Gastroesophageal sphincter (tissue), 3 donors: ENCODE data around the gene RDH11.

ENCODE experiments used
- POLR2A ChIP-seq, 2 donors: fragments of 450-650 bp; IDR thresholded peaks; one replicate each; pipeline ENCODE4 v1.6.1; 2017; ENCODE audit warnings: antibody characterized with exemption in 2 of 2, mild to moderate bottlenecking in 2 of 2, moderate library complexity in 1 of 2
- TF ChIP-seq, protein P1 (sequence below), 4 experiments: fragments of 200-600 bp in 2 of 4; fragments of 450-650 bp in 2 of 4; sonication (generic) in 1 of 4; IDR thresholded peaks; one replicate each; pipeline ENCODE4 v1.5.1; 2017 to 2019; ENCODE audit warnings: antibody characterized with exemption in 4 of 4, mild to moderate bottlenecking in 2 of 4, moderate library complexity in 2 of 4

DNA sequence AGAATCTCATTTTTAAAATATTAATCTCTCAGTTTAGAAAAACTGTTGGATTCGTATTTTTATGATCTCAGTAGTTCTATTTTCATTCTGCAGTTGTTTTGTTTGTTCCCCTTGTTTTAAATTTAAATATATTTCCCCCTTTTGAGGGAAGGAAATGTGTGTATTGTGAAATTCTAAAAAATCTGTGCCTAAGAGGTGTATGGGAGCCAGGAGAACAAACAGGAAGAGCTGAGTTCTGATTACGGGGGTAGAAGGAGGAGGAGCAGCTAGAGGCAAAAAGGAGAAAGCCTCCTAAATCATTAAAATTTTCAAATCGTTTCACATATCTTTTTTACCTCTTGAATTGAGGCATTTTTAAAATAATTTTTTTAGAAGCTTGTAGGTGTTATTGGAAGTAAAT lies 8.4 kb upstream of the RDH11 start:
- TF ChIP-seq, protein P1, sequence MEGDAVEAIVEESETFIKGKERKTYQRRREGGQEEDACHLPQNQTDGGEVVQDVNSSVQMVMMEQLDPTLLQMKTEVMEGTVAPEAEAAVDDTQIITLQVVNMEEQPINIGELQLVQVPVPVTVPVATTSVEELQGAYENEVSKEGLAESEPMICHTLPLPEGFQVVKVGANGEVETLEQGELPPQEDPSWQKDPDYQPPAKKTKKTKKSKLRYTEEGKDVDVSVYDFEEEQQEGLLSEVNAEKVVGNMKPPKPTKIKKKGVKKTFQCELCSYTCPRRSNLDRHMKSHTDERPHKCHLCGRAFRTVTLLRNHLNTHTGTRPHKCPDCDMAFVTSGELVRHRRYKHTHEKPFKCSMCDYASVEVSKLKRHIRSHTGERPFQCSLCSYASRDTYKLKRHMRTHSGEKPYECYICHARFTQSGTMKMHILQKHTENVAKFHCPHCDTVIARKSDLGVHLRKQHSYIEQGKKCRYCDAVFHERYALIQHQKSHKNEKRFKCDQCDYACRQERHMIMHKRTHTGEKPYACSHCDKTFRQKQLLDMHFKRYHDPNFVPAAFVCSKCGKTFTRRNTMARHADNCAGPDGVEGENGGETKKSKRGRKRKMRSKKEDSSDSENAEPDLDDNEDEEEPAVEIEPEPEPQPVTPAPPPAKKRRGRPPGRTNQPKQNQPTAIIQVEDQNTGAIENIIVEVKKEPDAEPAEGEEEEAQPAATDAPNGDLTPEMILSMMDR (IDR thresholded peaks at IDR 0.05): no peak
- no peak for TF ChIP-seq POLR2A (IDR thresholded peaks at IDR 0.05)
